Activated T-cell treated with anti-CD3 and anti-CD28 coated beads, Interleukin-2, amount 50 U/mL, for 72 hours (primary cell): ENCODE data around the gene MTHFS. TPM values are rescaled to one million over a fixed set of nuclear protein-coding genes. Genes with fewer than 3 reads are reported as not detected.

Experiments
- ATAC-seq, 2 donors: fragments of 150-1000 bp; cut with Tn5 transposase; replicated peaks in 1 of 2; 2 replicates each; pipeline ENCODE4 v1.10.0; 2021; ENCODE audit warnings: moderate library complexity in 2 of 2, mild to moderate bottlenecking in 1 of 2
- DNase-seq, 2 donors: peaks; one replicate each; pipeline ENCODE4 v3.0.0; 2021 to 2022; ENCODE audit warnings: mixed read lengths in 1 of 2
- H3K27ac Mint-ChIP-seq: one replicate; pipeline ENCODE4 v1.8.0; 2022; ENCODE audit warnings: mild to moderate bottlenecking, moderate library complexity, mixed read lengths
- H3K27me3 Mint-ChIP-seq: one replicate; pipeline ENCODE4 v1.8.0; 2022; ENCODE audit warnings: low read depth, mixed read lengths
- H3K36me3 Mint-ChIP-seq, 2 donors: one replicate each; pipeline ENCODE4 v1.8.0; 2022; ENCODE audit warnings: mixed read lengths in 2 of 2, mild to moderate bottlenecking in 1 of 2; ENCODE audit not compliant: insufficient read depth in 2 of 2
- H3K4me1 Mint-ChIP-seq: one replicate; pipeline ENCODE4 v1.8.0; 2022; ENCODE audit warnings: low read depth, mixed read lengths
- H3K4me3 Mint-ChIP-seq, 2 donors: one replicate each; pipeline ENCODE4 v1.8.0; 2022; ENCODE audit warnings: mild to moderate bottlenecking in 2 of 2, mixed read lengths in 2 of 2, moderate library complexity in 2 of 2
- H3K9me3 Mint-ChIP-seq, 2 donors: one replicate each; pipeline ENCODE4 v1.8.0; 2022; ENCODE audit warnings: mixed read lengths in 2 of 2
- total RNA-seq, 2 donors: library from RNA; stranded (reverse); gene quantifications; one replicate each; pipeline ENCODE4 v1.2.3, GENCODE V29; 2022

MTHFS gene
- total RNA-seq, 2 donors from 2014 or later: 32.5 to 38.1 TPM

GRCh38 chr15:79883579-79884203, 13.1 kb downstream of the MTHFS start:
- peaks cover 26 to 67% of the 10 kb centered on the region in 2 donors for H3K36me3 Mint-ChIP-seq
- H3K27ac Mint-ChIP-seq: no peak overlapping the region
- DNase-seq (no peak), ATAC-seq (no peak)
- peaks cover 11% of the 10 kb centered on the region for H3K4me1 Mint-ChIP-seq
- no peak overlapping the region for H3K4me3 Mint-ChIP-seq
- H3K27me3 Mint-ChIP-seq: no peaks in the 10 kb centered on the region
- peaks cover 0 to 4% of the 10 kb centered on the region in 2 donors for H3K9me3 Mint-ChIP-seq

- Mint-ChIP-seq H3K27ac (no peak overlapping the region), H3K4me1 (peaks cover 11% of the 10 kb centered on the region), H3K27me3 (no peaks in the 10 kb centered on the region), H3K4me3 (no peak overlapping the region), H3K36me3 (peaks cover 31 to 79% of the 10 kb centered on the region in 2 donors), H3K9me3 (peaks cover 4 to 9% of the 10 kb centered on the region in 2 donors)
- DNase-seq (no peak), ATAC-seq (no peak)
These were observed 15.1 kb downstream of the MTHFS start for GRCh38 chr15:79881668-79882067.

- no peak for ATAC-seq
- Mint-ChIP-seq H3K27ac (no peak overlapping the region), H3K27me3 (no peaks in the 10 kb centered on the region)
These were observed 15.6 kb downstream of the MTHFS start for GRCh38 chr15:79881254-79881653.

GRCh38 chr15:79878078-79878705, 18.6 kb downstream of the MTHFS start:
- H3K4me1 Mint-ChIP-seq: peaks cover 3% of the 10 kb centered on the region
- ATAC-seq: no peak
- peaks cover 42 to 85% of the 10 kb centered on the region in 2 donors for H3K36me3 Mint-ChIP-seq
- H3K27ac Mint-ChIP-seq: no peak overlapping the region
- peaks cover 9 to 16% of the 10 kb centered on the region in 2 donors for H3K9me3 Mint-ChIP-seq
- no peak for DNase-seq
- H3K27me3 Mint-ChIP-seq: no peaks in the 10 kb centered on the region
- H3K4me3 Mint-ChIP-seq: no peak overlapping the region

More at GRCh38 chr15:79881254-79881653, 15.6 kb downstream of the MTHFS start:
- Mint-ChIP-seq H3K36me3 (peaks cover 34 to 83% of the 10 kb centered on the region in 2 donors), H3K4me3 (no peak overlapping the region), H3K9me3 (peaks cover 4 to 9% of the 10 kb centered on the region in 2 donors), H3K4me1 (peaks cover 11% of the 10 kb centered on the region)
- no peak for DNase-seq

- H3K4me1 Mint-ChIP-seq: peaks cover 25% of the 10 kb centered on the region
- H3K27me3 Mint-ChIP-seq: no peaks in the 10 kb centered on the region
- peaks cover 39 to 76% of the 10 kb centered on the region in 2 donors for H3K36me3 Mint-ChIP-seq
- DNase-seq (no peak), ATAC-seq (no peak)
- H3K4me3 Mint-ChIP-seq: no peak overlapping the region
- peaks cover 9 to 16% of the 10 kb centered on the region in 2 donors for H3K9me3 Mint-ChIP-seq
- peak overlapping the region; percentile 23 for H3K27ac Mint-ChIP-seq
These were observed 21.6 kb downstream of the MTHFS start for GRCh38 chr15:79875213-79875612.

GRCh38 chr15:79874242-79874641, 22.6 kb downstream of the MTHFS start:
- no peaks in the 10 kb centered on the region for H3K27me3 Mint-ChIP-seq
- ATAC-seq: no peak
- peaks cover 25% of the 10 kb centered on the region for H3K4me1 Mint-ChIP-seq
- H3K36me3 Mint-ChIP-seq: peaks cover 34 to 67% of the 10 kb centered on the region in 2 donors
- H3K9me3 Mint-ChIP-seq: peaks cover 5 to 16% of the 10 kb centered on the region in 2 donors
- H3K4me3 Mint-ChIP-seq: no peak overlapping the region
- no peak for DNase-seq
- no peak overlapping the region for H3K27ac Mint-ChIP-seq

- Mint-ChIP-seq H3K27ac (no peak overlapping the region), H3K36me3 (peaks cover 26 to 54% of the 10 kb centered on the region in 2 donors), H3K9me3 (peaks cover 5 to 9% of the 10 kb centered on the region in 2 donors), H3K27me3 (no peaks in the 10 kb centered on the region), H3K4me1 (peaks cover 37% of the 10 kb centered on the region), H3K4me3 (peak overlapping the region in 1 of 2 donors; percentile 28)
- ATAC-seq: peak; percentile 50 to 64
- peak in 1 of 2 donors; percentile 15 for DNase-seq
These were observed 24.3 kb downstream of the MTHFS start for GRCh38 chr15:79872358-79873017.

GRCh38 chr15:79868554-79868953, 28.3 kb downstream of the MTHFS start:
- Mint-ChIP-seq H3K4me1 (peaks cover 42% of the 10 kb centered on the region), H3K9me3 (no peaks in the 10 kb centered on the region), H3K4me3 (no peak overlapping the region), H3K36me3 (peaks cover 5 to 32% of the 10 kb centered on the region in 2 donors), H3K27me3 (no peaks in the 10 kb centered on the region), H3K27ac (no peak overlapping the region)
- no peak for DNase-seq
- no peak for ATAC-seq

- Mint-ChIP-seq H3K4me1 (peaks cover 18% of the 10 kb centered on the region), H3K4me3 (no peak overlapping the region), H3K36me3 (peaks cover 2 to 22% of the 10 kb centered on the region in 2 donors), H3K27me3 (no peaks in the 10 kb centered on the region), H3K27ac (no peak overlapping the region), H3K9me3 (no peaks in the 10 kb centered on the region)
- no peak for ATAC-seq
- DNase-seq: no peak
These were observed 32.9 kb downstream of the MTHFS start for GRCh38 chr15:79863886-79864285.

- ATAC-seq: no peak
- no peak overlapping the region for H3K27ac Mint-ChIP-seq
- no peaks in the 10 kb centered on the region for H3K27me3 Mint-ChIP-seq
- H3K36me3 Mint-ChIP-seq: peaks cover 2 to 20% of the 10 kb centered on the region in 2 donors
- DNase-seq: no peak
- no peaks in the 10 kb centered on the region for H3K9me3 Mint-ChIP-seq
- no peak overlapping the region for H3K4me3 Mint-ChIP-seq
- H3K4me1 Mint-ChIP-seq: peaks cover 6% of the 10 kb centered on the region
These were observed 34.6 kb downstream of the MTHFS start for GRCh38 chr15:79862191-79862590.

- no peak overlapping the region for H3K27ac Mint-ChIP-seq
These were observed 36.2 kb downstream of the MTHFS start for GRCh38 chr15:79860661-79861060.

GRCh38 chr15:79858469-79858868, 38.3 kb downstream of the MTHFS start:
- H3K4me3 Mint-ChIP-seq: no peak overlapping the region
- no peaks in the 10 kb centered on the region for H3K27me3 Mint-ChIP-seq
- no peak for DNase-seq
- H3K36me3 Mint-ChIP-seq: peaks cover 2 to 17% of the 10 kb centered on the region in 2 donors
- no peaks in the 10 kb centered on the region for H3K9me3 Mint-ChIP-seq
- ATAC-seq: no peak
- no peak overlapping the region for H3K27ac Mint-ChIP-seq
- peaks cover 7% of the 10 kb centered on the region for H3K4me1 Mint-ChIP-seq

More at GRCh38 chr15:79860661-79861060, 36.2 kb downstream of the MTHFS start:
- H3K4me3 Mint-ChIP-seq: no peak overlapping the region
- no peak for DNase-seq
- ATAC-seq: no peak
- no peaks in the 10 kb centered on the region for H3K27me3 Mint-ChIP-seq
- no peaks in the 10 kb centered on the region for H3K9me3 Mint-ChIP-seq
- peaks cover 2 to 23% of the 10 kb centered on the region in 2 donors for H3K36me3 Mint-ChIP-seq
- H3K4me1 Mint-ChIP-seq: peaks cover 6% of the 10 kb centered on the region
